ENCODE data around the gene MICOS13.

Gene MICOS13

DNA sequence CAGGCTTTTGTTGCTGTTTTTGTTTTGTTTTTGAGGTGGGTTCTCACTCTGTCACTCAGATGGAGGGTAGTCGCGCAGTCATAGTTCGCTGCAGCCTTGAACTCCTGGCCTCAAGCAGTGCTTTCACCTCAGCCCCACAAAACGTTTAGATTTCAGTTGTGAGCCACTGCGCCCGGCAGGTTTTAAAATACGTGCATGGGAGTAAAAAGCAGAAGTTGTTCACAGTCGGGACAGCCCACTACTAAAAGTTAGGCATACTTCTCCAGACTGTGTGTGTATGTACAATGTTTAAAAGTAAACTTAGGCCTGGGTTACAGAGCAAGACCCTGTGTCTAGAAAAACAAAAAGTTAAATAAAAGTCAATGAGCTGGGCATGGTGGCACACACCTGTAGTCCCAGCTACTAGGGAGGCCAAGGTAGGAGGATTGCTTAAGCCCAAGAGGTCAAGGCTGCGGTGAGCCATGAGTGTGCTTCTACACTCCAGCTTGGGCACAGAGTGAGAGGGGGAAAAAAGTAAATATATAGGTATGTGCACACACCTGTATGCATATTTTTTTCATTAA lies 51.3 kb downstream of the MICOS13 start:
- DNase-seq (ENCODE audit: low read depth in 2 of 2): no peak

DNA sequence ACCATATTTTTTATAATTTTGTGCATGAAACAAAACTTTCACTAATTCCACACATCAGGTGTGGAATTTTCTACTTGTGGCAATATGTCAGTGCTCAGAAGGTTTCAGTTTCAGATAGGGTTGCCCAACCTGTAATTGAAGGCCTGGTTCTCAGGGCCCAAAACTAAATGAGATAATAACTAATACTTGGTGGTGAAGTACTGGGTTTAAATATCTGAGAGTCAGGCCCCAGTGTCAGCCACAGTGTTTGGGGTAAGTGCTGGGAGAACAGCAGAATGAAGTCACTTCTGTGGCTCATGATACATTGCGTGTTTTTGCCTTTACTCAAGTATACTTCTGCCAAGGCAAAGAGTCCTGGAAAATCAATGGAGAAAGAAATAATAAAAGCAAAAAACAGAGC lies 51.9 kb downstream of the MICOS13 start:
- DNase-seq (ENCODE audit: low read depth in 2 of 2): no peak
